K562 (cell line): Measurements from ENCODE around the gene SPATA16. TPM values are rescaled to one million over a fixed set of nuclear protein-coding genes. Genes with fewer than 3 reads are reported as not detected.

Experiments used
- BRD9 ChIP-seq: fragments of 450-650 bp; IDR thresholded peaks from 2 replicates; pipeline ENCODE4 v1.6.1; 2018; ENCODE audit warnings: low read depth; ENCODE audit not compliant: partially characterized antibody
- CXXC5 ChIP-seq: fragments of 250-450 bp; sonication (Bioruptor Pico); IDR thresholded peaks from 2 replicates; pipeline ENCODE4 v1.8.0; 2022; ENCODE audit warnings: inconsistent platforms, mild to moderate bottlenecking, moderate library complexity
- MGA ChIP-seq: fragments of 450-650 bp; IDR thresholded peaks from 2 replicates; pipeline ENCODE4 v1.6.1; 2016; ENCODE audit warnings: mild to moderate bottlenecking, moderate library complexity
- ZBTB2 ChIP-seq: fragments of 450-650 bp; IDR thresholded peaks from 2 replicates; pipeline ENCODE4 v1.6.1; 2016; ENCODE audit warnings: antibody characterized with exemption
- ZC3H8 ChIP-seq: fragments of 450-650 bp; IDR thresholded peaks from 2 replicates; pipeline ENCODE4 v1.6.1; 2017
- ZNF407 ChIP-seq: fragments of 450-650 bp; IDR thresholded peaks from 2 replicates; pipeline ENCODE4 v1.6.1; 2016; ENCODE audit warnings: low read depth
- polyA plus RNA-seq, 8 experiments: library from polyadenylated mRNA; depleted of rRNA in 4 of 8; stranded (reverse) in 5 of 8; unstranded in 3 of 8; fragments of >200 nt; fragmentation: Nextera tagmentation in 2 of 8; fragmentation: Illumina TruSeq in 1 of 8; extraction: Ambion mirVana in 2 of 8; extraction: Trizol in 1 of 8; gene quantifications; 2 replicates each; pipeline versions ENCODE4 v1.2.1 to v1.2.3, GENCODE V29; 2011 to 2014; ENCODE audit warnings: inconsistent platforms in 1 of 8, missing spikeins in 1 of 8
- total RNA-seq, 7 experiments: library from RNA; depleted of rRNA in 6 of 7; stranded (reverse); fragments of >200 nt in 6 of 7; fragmentation: Illumina TruSeq in 2 of 7; extraction: Trizol in 2 of 7; gene quantifications; 2 replicates each; pipeline versions ENCODE4 v1.2.1 to v1.2.3, GENCODE V29; 2011 to 2021; ENCODE audit warnings: low replicate concordance in 1 of 7

SPATA16 gene
- total and polyA plus RNA-seq, 9 of the 15 experiments (the other 6 are each of a cell fraction or from before 2014, with no cell fraction given), result not detected

GRCh38 chr3:173007079-173007723, 133.8 kb downstream of the SPATA16 start (continued):
- TF ChIP-seq ZNF407 (0 out of 2 replicates have a peak, but pooled peaks have one; percentile 24), ZC3H8 (0 out of 2 replicates have a peak, but pooled peaks have one; percentile 26), CXXC5 (peak; percentile 81), BRD9 (peak; percentile 95), MGA (no peak; the same call in 1 of the 2 replicates), ZBTB2 (peak; percentile 83)
